GM10248 (cell line): Measurements from ENCODE around the gene ELP6.
A peak's percentile ranks its signal among the peaks of the same experiment; 100 is the strongest.

ENCODE experiments used
- CTCF ChIA-PET: fragments of 300-600 bp; sonication (Branson Sonifier 250); formaldehyde crosslinking; extraction: SDS; loops from one replicate; lab custom pipeline; 2021; ENCODE audit warnings: antibody characterized with exemption; lab: Yijun Ruan, JAX
- POLR2A ChIA-PET: fragments of 350-650 bp; sonication (Branson Sonifier 250); formaldehyde crosslinking; extraction: SDS; loops from one replicate; lab custom pipeline; 2020; ENCODE audit warnings: antibody characterized with exemption; lab: Yijun Ruan, JAX
- DNase-seq: peaks from one replicate; pipeline ENCODE4 v3.0.0; 2012; ENCODE audit errors: extremely low spot score
- TF ChIP-seq, protein P1 (sequence below): IDR thresholded peaks from 2 replicates; pipeline ENCODE4 v1.5.1; 2012; ENCODE audit warnings: mild to moderate bottlenecking, low read depth; ENCODE audit errors: extremely low read depth, missing control alignments, control extremely low read depth

ELP6 gene

DNA sequence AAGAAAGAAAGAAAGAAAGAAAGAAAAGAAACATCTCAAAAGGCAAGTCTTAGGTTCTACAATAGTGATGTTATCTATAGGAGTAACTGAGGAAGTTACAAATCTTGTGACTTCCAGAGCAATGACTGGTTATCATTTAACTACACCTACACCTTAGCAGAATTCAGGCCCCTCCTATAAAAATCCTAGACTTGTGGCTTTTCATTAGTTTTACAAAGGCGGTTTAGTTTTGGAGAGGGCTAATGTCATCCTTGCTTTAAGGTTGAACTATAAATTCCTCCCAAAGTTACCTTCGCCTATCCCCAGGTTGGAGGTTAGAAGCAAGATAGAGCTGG, 33.7 kb downstream of the ELP6 start:
- no peak for DNase-seq
- POLR2A ChIA-PET, result no interaction called here
- CTCF ChIA-PET, result interaction anchor here (1.0 to 5.5 kb wide), 2 partner anchors 33 to 58 kb away, joined by 3 to 77 read pairs; no protein-coding TSS in a partner anchor
- TF ChIP-seq, protein P1, sequence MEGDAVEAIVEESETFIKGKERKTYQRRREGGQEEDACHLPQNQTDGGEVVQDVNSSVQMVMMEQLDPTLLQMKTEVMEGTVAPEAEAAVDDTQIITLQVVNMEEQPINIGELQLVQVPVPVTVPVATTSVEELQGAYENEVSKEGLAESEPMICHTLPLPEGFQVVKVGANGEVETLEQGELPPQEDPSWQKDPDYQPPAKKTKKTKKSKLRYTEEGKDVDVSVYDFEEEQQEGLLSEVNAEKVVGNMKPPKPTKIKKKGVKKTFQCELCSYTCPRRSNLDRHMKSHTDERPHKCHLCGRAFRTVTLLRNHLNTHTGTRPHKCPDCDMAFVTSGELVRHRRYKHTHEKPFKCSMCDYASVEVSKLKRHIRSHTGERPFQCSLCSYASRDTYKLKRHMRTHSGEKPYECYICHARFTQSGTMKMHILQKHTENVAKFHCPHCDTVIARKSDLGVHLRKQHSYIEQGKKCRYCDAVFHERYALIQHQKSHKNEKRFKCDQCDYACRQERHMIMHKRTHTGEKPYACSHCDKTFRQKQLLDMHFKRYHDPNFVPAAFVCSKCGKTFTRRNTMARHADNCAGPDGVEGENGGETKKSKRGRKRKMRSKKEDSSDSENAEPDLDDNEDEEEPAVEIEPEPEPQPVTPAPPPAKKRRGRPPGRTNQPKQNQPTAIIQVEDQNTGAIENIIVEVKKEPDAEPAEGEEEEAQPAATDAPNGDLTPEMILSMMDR, result no peak

DNA sequence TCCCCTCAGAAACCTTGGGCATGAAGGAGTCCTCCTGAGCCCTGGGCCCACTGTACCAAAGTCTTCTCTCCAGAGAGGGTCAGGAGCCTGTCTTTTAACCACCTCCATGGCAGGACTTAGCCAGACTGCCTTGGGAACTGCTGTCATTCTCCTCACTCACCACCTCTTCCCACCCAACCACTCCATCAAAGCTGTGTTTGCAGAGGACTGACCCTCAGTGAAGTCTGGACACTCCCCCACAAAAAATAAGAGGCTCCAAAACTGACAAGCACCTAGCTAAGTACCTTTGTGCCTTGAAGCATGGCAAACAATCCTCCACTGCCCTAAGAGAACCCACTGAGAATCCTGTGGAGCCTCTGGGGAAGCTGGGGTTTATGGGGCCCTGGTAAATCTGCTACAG, 35.5 kb downstream of the ELP6 start:
- POLR2A ChIA-PET, result no interaction called here
- no peak for DNase-seq
- TF ChIP-seq, protein P1, result no peak
- CTCF ChIA-PET, result interaction anchor here (1.0 to 5.5 kb wide), 4 partner anchors 14 to 57 kb away, joined by 3 to 77 read pairs (median 8); no protein-coding TSS in a partner anchor

DNA sequence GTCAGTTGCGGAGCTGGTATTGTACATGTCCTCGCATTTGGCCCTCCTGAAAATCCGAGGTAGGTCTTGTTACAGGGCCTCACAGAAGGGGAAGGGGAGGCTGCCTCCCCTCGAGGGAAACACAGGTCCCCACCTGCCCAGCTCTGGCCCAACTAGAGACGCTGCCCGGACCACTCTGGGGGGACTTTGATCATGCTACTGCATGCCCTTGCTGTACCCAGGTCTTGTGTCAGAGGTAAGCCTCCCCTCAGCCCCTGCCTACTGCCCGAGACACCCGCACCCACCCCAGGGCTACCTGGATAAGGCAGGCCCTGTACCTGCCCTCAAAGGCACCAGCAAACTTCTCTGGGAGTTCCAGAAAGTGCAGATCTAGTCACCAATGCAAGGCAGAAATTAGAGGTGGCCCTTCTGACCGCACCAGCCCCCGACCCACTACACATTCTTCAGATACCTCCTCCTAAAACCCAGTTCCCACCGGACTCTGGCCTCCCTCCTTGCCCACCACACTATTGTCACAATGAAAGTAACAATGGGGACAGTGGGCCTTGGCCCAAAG, 36.8 kb downstream of the ELP6 start:
- no peak for DNase-seq
- CTCF ChIA-PET, result interaction anchor here (0.8 to 5.5 kb wide), 13 partner anchors 10 to 349 kb away, joined by 3 to 77 read pairs (median 5); no protein-coding TSS in a partner anchor
- POLR2A ChIA-PET, result no interaction called here
- TF ChIP-seq, protein P1, result no peak

DNA sequence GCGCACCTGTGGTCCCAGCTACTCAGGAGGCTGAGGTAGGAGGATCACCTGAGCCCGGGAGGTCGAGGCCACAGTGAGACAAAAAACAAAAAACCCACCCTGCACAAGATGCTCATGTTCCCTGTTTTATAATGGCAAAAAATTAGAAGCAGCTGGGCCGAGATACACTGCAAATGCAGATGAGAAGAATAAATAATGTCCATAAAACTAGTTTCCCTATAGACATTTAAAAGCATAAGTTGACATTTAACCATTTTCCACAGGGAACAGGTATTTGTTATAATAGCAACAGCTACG, 37.2 kb downstream of the ELP6 start:
- TF ChIP-seq, protein P1, result no peak
- ChIA-PET POLR2A (no interaction called here), CTCF (interaction anchor here (0.8 to 5.5 kb wide), 14 partner anchors 11 to 349 kb away, joined by 3 to 77 read pairs (median 5); no protein-coding TSS in a partner anchor)
- DNase-seq, result no peak

DNA sequence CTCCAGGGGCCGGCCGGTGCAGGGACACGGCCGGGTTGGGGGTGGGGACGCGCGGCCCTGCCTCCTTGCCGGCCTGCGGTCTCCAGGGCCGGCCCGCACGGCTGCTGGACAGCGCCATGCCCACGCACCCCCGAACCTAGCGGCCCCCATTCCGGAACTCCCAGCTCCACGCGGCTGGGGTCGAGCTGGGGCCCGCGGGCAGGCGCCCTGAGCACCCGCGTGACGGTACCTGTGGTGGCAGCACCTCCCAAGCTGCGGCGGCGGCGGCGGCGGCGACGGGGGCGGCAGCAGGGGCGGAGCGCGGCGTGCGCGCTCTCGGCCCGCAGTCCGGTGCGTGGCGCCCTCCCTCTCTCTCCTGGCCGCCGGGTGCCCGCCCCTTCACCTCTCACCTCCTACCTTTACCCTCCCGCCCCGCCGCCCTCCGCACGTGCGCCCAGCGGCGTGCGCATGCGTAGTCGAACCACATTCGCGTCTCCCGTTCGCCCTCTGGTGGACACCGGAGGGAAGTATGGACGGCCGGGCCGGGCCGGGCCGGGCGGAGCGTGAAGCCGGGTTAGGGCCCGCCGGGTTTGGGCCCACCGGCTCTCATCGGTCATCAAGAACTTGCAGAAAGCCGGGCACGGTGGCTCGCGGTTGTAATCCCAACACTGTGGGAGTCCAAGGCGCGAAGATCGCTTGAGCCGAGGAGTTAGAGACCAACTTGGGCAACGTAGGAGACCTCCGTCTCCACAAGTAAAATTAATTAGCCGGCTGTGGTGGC, 37.8 kb downstream of the ELP6 start, which contains the start of gene SCAP:
Gene SCAP (minus strand): TSS at position 372 of the 760 bp plus-strand sequence. CDS start 32,948 bp downstream, outside the sequence.
- TF ChIP-seq, protein P1, result peak; percentile 95
- DNase-seq, result peak; percentile 97
- POLR2A ChIA-PET, result interaction anchor here (1.2 kb wide), 1 partner anchor 17 kb away, joined by 3 read pairs; no protein-coding TSS in a partner anchor
- CTCF ChIA-PET, result interaction anchor here (0.8 to 5.5 kb wide), 22 partner anchors 8 to 349 kb away, joined by 3 to 77 read pairs (median 5); no protein-coding TSS in a partner anchor

DNA sequence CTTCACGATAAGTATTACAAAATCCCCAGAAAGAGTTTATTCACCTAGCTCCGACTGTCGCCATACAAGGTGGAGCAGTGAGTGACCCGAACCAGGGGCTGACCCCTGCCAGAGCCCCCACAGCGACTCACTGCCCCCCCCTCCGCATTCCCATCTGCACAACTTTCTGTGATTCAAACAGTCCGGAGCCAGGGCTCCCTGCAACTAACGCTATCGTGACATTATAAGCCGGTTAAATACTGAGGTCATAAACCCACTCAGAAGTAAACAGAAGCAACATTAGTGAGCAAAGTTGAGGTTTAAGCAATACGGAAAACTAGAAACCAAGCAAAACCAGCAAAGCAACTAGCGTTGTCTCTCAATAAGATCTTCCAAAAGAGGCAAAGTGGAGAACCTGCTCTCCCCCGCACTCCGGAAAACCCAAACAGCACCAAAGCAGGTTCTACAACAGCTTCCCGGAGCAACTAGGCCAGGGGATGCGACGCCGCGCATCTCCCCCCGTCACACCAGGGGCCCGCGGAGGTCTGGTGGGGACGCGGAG, 38.4 kb downstream of the ELP6 start:
- TF ChIP-seq, protein P1, result no peak
- DNase-seq, result no peak
- POLR2A ChIA-PET, result interaction anchor here (1.2 kb wide), 1 partner anchor 16 kb away, joined by 3 read pairs; no protein-coding TSS in a partner anchor
- CTCF ChIA-PET, result interaction anchor here (0.8 to 5.5 kb wide), 18 partner anchors 9 to 68 kb away, joined by 3 to 77 read pairs (median 5); no protein-coding TSS in a partner anchor
